Left ventricle myocardium inferior (tissue), 1 donor: ENCODE measurements around the gene LDLRAD3. TPM values are rescaled to one million over a fixed set of nuclear protein-coding genes. Genes with fewer than 3 reads are reported as not detected.

Experiments used
- DNase-seq: peaks from one replicate; pipeline ENCODE4 v3.0.0-alpha.2; 2020
- H3K27ac ChIP-seq: fragments of 200-600 bp; replicated peaks from 2 replicates; pipeline ENCODE4 v1.8.0; 2021
- H3K27me3 ChIP-seq: fragments of 200-600 bp; 2 replicates; pipeline ENCODE4 v1.8.0; 2021; ENCODE audit warnings: low read depth
- H3K36me3 ChIP-seq: fragments of 200-600 bp; 2 replicates; pipeline ENCODE4 v1.8.0; 2021
- H3K4me1 ChIP-seq: fragments of 200-600 bp; 2 replicates; pipeline ENCODE4 v1.8.0; 2021
- H3K4me3 ChIP-seq: fragments of 200-600 bp; 2 replicates; pipeline ENCODE4 v1.8.0; 2021; ENCODE audit warnings: mild to moderate bottlenecking, moderate library complexity
- H3K9me3 ChIP-seq: fragments of 200-600 bp; replicated peaks from 2 replicates; pipeline ENCODE4 v1.8.0; 2021
- CTCF ChIP-seq: fragments of 200-600 bp; IDR thresholded peaks from 2 replicates; pipeline ENCODE4 v1.8.0; 2021; ENCODE audit warnings: antibody characterized with exemption, mild to moderate bottlenecking, borderline replicate concordance
- intact Hi-C: fragments of 100-400 bp; cut with micrococcal nuclease; formaldehyde crosslinking; loops from one replicate; pipeline ENCODE4 v1.11.0; 2022
- total RNA-seq: library from RNA; stranded (reverse); fragmentation: NEBNext Ultra II Directional; extraction: Animal tissue kit (Norgen Biotek cat#: 25700); gene quantifications from one replicate; pipeline ENCODE4 v1.2.1, GENCODE V29; 2021
- donor health status: DM: no; HTN: yes; CAD: no; lungs with severe emphysema.

Gene LDLRAD3
- total RNA-seq, 1 donor from 2014 or later: 1.0 TPM

GRCh38 chr11:35943309-35943708 is 553 bp upstream of the LDLRAD3 start:
- intact Hi-C loops: no loop called here

GRCh38 chr11:35944503-35945136 is 758 bp downstream of the LDLRAD3 start:
- intact Hi-C loops: no loop called here
- no peak for DNase-seq
- peak overlapping the region; percentile 72 for H3K27ac ChIP-seq
- TF ChIP-seq CTCF: no peak
- H3K4me1 ChIP-seq: peaks cover 19% of the 10 kb centered on the region
- no peaks in the 10 kb centered on the region for H3K9me3 ChIP-seq
- peaks cover 29% of the 10 kb centered on the region for H3K27me3 ChIP-seq
- peak overlapping the region; percentile 75 for H3K4me3 ChIP-seq
- H3K36me3 ChIP-seq: no peaks in the 10 kb centered on the region

More at GRCh38 chr11:35943309-35943708, 553 bp upstream of the LDLRAD3 start:
- Histone ChIP-seq H3K9me3 (no peaks in the 10 kb centered on the region), H3K27ac (peak overlapping the region; percentile 72), H3K27me3 (peaks cover 27% of the 10 kb centered on the region), H3K4me1 (peaks cover 19% of the 10 kb centered on the region), H3K36me3 (no peaks in the 10 kb centered on the region), H3K4me3 (peak overlapping the region; percentile 75)
- TF ChIP-seq CTCF: no peak
- no peak for DNase-seq

- intact Hi-C loops: no loop called here
- Histone ChIP-seq H3K27me3 (peaks cover 34% of the 10 kb centered on the region), H3K4me3 (peak overlapping the region; percentile 75), H3K4me1 (peaks cover 19% of the 10 kb centered on the region), H3K27ac (no peak overlapping the region), H3K9me3 (no peaks in the 10 kb centered on the region), H3K36me3 (no peaks in the 10 kb centered on the region)
- no peak for DNase-seq
- TF ChIP-seq CTCF: no peak
Measured at GRCh38 chr11:35945137-35945518, 1.3 kb downstream of the LDLRAD3 start.

GRCh38 chr11:35946766-35947165 is 2.9 kb downstream of the LDLRAD3 start:
- H3K9me3 ChIP-seq: no peaks in the 10 kb centered on the region
- peaks cover 19% of the 10 kb centered on the region for H3K4me1 ChIP-seq
- TF ChIP-seq CTCF: no peak
- no peaks in the 10 kb centered on the region for H3K36me3 ChIP-seq
- intact Hi-C loops: no loop called here
- no peak overlapping the region for H3K4me3 ChIP-seq
- DNase-seq: no peak
- peaks cover 22% of the 10 kb centered on the region for H3K27me3 ChIP-seq
- no peak overlapping the region for H3K27ac ChIP-seq

GRCh38 chr11:35947437-35947836 is 3.6 kb downstream of the LDLRAD3 start:
- TF ChIP-seq CTCF: no peak
- DNase-seq: no peak
- Histone ChIP-seq H3K4me1 (peaks cover 19% of the 10 kb centered on the region), H3K36me3 (no peaks in the 10 kb centered on the region), H3K9me3 (no peaks in the 10 kb centered on the region), H3K27ac (no peak overlapping the region), H3K27me3 (peaks cover 16% of the 10 kb centered on the region), H3K4me3 (no peak overlapping the region)
- intact Hi-C loops: no loop called here
